GM12801 (cell line): ENCODE data around the gene FAM186B.

ENCODE experiments used
- CTCF ChIP-seq: IDR thresholded peaks from one replicate; pipeline ENCODE4 v1.5.1; 2011; ENCODE audit warnings: control low read depth; ENCODE audit not compliant: insufficient read length; ENCODE audit errors: extremely low read depth

The FAM186B gene

GRCh38 chr12:49599961-49600360 lies 5.5 kb downstream of the FAM186B start:
- no peak for TF ChIP-seq CTCF

- no peak for TF ChIP-seq CTCF
Observed at GRCh38 chr12:49598527-49598926, 6.9 kb downstream of the FAM186B start.

DNA sequence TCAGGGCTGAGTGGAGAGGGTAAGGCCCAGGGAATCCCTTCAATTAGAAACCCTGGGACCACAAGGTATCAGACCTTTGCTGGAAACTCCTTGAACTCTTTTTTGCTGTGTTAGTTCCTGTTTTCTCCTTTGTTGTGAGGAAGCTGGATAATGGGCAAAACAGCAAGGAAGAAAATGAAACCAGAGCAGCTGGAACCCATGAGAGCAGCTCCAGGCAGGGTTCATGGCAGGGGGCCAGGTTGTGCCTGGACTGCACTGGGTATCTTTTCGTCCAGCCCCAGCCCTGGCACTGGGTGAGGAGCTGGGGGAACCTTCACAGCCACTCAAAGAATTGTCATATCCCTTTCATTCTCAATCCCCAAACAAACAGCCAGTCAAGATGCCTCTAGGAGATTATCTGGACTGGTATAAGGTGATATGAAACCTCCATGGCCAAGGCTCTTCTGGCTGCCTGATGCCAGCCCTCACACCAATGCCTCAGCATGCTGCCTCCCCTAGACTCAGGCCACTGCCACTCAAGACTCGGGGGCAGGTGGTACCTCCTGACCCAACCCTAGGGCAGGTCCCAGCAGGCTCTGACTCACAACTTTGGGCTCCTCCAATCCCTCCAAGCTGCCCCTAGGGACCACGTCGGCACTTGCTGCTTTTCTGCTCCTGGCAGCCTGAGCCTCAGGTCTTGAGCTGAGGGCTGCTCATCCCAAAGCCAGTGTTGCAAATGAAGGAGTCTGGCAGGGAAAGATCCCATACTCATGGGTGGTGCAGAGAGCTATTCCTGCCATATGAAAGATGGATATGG lies 16.5 kb downstream of the FAM186B start:
- no peak for TF ChIP-seq CTCF

DNA sequence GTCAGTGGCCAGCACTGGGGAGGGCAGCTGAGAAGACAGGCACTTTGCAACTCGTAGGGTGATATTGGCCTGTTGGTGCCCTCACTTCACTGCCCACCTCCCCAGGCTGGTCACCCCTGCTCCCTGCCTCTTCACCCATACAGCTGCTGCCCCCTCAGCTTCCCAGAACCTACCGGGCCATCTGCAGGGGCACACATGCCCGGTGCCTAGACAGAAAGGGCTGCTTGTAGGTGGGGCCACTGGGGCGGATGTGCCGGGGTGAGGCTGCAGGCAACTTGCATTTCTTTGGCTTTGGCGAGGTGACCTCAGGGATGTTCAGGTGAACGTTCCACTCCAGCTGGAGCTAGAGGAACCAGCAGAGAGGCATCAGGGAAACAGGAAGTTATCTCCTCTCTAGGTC lies 17.2 kb downstream of the FAM186B start:
- TF ChIP-seq CTCF: no peak

GRCh38 chr12:49587174-49587908 lies 18.1 kb downstream of the FAM186B start:
- TF ChIP-seq CTCF: no peak

DNA sequence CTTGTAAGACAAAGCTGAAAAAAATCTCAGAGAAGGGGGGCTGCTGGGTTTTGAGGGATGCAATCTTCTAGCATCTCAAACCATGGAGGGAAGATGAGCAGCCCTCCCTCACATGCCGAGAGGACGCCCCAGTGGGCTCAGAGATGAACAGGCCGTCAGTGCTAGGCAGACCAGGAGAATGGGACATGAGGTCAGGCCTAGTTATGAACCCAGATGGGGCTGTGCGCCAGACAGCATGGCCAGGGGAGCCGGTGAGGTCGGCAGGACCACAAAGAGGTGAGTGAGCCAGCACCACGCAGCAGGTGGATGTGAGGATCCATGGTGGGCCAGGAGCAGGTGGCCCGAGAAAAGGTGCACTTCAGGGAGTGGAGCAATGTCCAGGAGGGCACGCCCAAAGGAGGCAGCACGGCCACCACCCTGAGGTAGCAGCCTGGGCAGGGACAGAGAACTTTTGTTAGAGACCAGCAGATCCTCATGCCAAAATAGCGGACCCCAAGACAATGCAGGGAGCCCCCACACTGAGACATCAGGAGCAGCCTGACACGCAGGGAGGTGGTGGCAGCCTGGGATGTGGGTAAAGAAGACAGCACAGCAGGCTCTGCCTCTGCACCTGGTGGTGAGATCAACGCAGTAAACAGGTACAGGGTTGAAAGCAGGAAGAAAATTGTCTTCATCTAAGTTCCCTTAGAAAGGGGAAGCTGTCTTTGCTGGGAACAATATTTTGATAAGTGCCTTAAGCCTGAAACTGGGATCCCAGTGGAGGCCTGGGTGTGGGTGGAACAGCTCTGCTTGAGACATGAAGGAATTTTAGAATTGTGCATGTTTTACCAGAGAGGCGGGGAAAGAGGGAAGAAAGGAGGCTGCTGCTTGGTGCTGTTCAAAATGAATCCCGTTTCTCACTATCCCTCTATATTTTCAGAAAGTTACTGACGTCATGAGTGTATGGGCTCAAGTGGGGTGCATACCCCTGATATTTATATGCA lies 19.7 kb downstream of the FAM186B start:
- TF ChIP-seq CTCF: no peak

GRCh38 chr12:49584591-49584990 lies 20.8 kb downstream of the FAM186B start:
- TF ChIP-seq CTCF: no peak
